NCI-H345 treated with DMSO at 0.1 percent for 48 hours (cell line): Measurements from ENCODE around the gene CPSF4L.
"Not testable (repeated sequence)": the region's sequence is repeated elsewhere in the genome, so short reads cannot be mapped to it uniquely, and the experiment has no call there.

ENCODE experiments used
- DNase-seq: peaks from one replicate; lab custom pipeline; 2025; ENCODE audit not compliant: unreplicated experiment; lab: John Stamatoyannopoulos, UW

The CPSF4L gene, protein sequence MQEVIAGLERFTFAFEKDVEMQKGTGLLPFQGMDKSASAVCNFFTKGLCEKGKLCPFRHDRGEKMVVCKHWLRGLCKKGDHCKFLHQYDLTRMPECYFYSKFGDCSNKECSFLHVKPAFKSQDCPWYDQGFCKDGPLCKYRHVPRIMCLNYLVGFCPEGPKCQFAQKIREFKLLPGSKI

DNA sequence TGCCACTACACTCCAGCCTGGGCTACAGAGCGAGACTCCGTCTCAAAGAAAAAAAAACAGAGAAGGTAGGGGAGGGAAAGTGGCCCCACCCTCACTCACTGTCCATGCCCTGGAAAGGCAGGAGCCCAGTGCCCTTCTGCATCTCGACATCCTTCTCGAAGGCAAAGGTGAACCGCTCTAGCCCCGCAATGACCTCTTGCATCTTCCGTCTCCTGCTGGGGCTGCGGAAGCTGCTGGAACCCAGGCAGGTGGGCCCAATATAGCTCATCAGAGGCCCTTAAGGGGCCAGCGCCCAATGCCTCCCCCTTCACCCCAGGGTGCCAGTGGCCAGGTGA, at the start of gene CPSF4L:
Gene CPSF4L, minus strand, starts transcription at position 264 of the 335 bp plus-strand sequence. Its CDS starts 62 bp downstream, at position 202.
- no peak for DNase-seq

DNA sequence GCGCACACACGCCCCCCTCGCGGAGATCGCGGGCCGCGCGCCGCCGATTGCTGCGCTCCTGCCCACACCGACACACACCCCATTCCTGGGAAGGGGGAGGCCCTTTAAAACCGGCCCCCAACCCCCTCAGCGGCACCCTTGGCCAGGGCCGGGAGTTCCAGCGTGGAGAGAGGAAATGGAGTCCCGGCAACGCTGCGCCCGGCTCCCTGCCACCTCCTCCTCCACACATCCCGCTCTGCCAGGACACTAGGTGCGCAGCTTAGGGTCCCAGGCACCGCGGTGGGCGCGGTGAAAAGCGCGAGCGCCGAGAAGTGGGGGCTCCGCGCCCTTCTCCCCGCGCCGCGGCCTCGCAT, 49.7 kb upstream of the CPSF4L start:
- DNase-seq = no peak

DNA sequence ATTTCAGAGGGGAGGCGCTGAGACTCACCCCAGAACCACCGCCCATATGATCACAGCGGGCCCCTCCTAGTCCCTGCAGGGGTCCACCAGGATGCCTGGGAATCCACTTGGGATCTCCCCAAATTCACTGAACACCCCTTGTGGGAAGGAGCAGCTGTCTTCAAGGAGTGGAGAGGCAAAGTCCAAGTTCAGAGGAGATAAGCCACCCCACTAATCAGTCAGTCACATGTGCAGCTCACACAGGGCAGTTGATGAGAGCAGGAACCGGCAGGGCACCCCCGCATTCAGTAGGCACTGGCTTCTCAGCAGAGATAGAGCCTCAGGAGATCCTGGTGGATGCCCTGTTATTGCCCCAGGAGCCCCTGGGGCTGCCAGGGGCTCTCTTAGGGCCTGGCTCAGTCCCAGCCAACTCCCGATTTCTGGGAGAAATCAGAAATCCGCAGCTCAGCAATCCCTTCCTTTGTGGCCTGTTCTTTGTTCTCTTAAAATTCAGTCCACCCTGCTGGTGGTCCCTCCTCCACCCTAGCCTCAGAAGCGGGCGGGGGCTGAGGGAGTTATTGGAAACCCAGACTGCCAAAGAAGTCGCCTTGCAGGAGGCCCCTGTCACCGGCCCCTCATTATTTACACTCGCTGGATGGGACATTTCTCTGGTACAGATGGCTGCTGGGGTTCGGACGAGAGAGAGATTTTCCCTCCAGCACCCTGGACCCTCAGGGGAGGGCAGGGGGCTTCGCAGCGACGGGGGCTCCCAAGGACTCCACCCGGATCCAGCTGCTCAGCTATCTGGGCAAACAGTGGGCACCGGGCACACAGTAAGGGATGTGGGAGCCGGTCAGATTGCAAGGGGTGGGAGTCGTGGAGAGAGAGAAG, 48.3 kb upstream of the CPSF4L start:
- DNase-seq = no peak

DNA sequence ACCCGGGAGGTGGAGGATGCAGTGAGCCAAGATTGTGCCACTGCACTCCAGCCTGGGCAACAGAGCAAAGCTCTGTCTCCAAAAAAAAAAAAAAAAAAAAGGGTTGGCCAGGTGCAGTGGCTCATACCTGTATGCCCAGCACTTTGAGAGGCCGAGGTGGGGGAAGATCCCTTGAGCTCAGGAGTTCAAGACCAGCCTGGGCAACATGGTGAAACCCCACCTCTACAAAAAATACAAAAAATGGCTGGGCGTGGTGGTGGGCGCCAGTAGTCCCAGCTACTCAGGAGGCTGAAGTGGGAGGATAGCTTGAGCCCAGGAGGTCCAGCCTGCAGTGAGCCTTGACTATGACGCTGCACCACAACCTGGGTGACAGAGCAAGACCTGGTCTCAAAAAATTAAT, 47.3 kb upstream of the CPSF4L start:
- not testable (repeated sequence) for DNase-seq

DNA sequence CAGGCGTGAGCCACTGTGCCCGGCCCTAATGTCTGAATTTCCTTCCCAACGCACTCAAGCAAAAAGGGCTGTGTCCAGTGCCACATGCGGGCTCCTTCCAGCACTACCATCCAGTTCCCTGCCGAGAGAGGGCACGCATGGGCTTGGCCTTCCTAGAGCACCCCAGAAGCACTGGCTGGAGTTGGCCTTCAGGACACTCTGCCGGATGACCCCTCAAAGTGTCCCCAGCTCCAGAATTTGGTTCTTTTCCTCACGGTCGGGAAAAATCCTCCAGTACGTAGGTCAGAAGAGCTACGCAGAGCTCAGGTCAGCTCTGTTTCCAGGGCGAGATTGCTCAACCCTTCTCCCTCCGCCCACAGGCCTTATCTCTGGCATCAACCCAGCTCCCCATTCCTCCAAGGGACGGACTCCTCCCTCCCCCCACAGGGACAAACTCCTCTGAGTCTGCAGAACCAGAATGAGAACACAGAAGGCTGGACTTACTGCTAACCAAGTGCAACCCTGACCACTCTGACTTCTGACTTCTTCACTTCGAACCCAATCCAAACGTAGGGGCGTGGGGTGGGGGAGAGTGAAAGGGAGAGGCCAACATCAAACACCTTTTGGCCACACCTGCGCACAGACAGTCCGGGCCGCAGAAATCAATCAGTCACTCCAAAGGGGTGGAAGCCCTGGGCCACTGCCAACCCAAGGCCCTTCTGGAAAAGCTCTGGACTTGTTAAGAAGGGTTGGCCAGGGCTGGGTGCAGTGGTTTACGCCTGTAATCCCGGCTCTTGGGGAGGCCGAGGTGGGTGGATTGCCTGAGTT, 46.5 kb upstream of the CPSF4L start:
- DNase-seq = no peak

DNA sequence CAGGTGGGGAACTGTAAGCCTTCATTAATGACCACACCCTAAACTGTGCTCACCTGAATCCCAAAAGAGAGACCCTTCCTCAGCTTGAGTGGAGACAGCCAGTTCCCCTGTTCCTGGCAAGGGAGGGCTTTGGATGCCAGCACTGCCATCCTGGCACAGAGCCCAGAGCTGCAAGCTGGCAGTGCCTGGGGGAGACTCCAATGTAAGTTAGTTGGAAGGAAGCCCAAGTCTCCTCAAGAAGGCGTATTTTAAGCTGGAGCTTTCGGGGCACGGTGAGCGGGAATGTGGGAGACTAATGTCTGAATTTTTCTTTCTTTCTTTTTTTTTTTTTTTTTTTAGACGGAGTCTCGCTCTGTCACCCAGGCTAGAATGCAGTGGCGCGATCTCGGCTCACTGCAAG, 45.5 kb upstream of the CPSF4L start:
- DNase-seq = no peak

DNA sequence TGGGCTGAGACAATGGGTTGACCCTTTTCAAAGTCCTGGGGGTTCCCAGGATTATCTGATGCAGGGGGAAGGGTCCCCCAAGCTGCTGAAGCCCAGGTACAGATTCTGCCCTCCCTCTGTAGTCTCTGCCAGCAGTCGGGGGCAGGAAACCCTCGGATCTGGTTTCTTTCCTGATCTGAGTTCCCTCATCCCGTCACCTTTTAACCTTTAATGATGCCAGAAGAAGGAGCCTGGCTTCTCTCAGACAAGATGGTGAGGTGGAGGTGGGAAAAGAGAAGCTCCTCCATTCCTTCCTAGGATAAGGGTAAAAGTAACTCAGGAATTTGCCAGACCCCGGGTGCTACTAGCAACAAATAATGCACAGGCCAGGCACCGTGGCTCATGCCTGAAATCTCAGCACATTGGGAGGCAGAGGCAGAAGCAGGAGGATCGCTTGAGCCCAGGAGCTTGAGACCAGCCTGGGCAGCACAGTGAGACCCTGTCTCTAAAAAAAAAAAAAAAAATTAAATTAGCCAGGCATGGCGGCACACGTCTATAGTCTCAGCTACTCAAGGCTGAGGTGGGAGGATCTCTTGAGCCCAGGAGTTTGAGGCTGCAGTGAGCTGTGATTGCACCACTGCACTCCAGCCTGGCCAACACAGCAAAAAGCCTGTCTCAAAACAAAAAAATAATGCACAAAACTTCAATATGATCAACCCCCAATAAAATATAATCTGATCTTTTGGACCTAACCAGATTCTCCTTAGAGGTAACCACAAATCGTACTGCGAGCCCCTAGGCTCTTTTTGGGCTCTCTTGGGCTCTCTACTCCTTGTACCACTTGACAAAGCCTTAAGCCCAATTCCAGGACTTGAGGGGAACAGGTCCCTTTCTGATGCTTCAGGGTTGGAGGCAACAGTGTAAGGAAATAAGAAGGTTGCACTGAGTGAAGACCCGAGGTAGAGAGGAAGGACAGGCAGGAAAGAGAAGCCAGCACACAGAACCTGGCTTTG, 44.5 kb upstream of the CPSF4L start:
- DNase-seq = no peak

DNA sequence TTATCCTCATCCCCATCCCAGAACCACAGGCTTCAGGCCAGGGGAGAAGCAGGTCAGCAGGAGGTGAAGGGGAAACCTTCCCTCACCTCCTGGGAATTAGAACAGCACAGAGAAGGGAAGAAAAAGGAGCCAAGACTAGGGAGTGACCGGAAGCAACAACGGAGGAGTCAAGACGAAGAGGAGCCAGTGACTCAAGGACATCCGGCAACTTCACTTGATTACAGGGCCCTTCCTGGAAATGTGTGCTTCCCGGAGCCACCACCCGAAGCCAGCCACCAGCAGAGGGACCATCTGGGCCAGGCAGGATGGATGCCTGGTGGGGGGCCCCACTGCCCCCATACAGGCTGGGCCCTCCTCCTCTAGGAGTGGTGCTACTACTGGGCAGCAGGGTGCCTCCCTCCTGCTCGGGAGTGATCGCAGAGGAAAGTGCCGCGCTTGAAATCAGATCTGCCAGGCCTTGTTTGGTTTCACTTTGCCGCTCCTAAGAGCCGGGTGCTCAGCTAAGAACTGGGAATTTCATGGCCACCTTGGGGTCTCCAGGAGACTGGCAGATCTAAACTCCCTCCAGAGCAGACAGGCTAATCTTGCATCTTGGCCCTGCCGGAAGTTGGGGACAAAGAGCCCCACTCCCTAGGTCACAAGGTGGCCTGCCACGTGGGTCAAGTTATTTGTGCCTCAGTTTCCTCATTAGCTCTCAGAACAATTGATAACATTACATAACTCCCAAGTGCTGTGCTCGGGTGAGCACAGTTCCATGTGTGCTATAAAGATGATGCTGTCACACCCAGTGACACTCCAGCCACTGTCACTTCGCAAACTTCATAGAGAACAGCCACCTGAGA, 43.5 kb upstream of the CPSF4L start:
- peak; percentile 87 for DNase-seq

DNA sequence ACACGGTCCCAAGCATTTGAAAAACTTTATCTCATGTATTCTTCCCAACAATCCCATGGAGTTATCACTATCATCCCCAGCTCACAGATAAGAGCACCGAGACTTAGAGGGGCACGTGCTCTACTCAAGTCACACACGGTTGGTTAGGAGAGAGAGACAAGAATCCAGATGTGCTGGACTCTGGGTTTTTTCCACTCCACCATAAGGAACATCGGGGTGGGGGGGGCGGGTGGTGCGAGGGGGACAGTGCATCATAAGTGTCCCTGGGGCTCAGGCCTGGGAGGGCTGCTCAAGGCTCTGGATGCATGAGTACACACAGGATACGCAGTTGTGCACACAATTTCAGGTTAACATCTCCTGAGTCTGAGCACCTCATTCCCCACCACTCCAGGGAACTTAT, 42.8 kb upstream of the CPSF4L start:
- DNase-seq = no peak

DNA sequence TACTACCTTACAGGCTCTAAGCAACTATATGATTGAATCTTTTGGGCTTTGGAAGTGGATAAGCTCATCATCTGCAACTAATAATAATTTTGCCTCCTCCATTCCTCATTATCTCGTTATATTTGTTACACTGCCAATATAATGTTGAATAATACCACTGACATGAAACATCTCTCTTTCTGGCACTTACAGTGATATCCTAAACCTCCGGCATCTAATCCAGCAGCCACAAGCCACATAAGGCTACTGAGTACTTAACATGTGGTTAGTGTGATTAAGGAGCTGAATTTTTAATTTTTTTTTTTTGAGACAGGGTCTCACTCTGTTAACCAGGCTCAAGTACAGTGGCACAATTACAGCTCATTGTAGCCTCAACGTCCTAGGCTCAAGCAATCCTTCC, 40.5 kb upstream of the CPSF4L start:
- no peak for DNase-seq

DNA sequence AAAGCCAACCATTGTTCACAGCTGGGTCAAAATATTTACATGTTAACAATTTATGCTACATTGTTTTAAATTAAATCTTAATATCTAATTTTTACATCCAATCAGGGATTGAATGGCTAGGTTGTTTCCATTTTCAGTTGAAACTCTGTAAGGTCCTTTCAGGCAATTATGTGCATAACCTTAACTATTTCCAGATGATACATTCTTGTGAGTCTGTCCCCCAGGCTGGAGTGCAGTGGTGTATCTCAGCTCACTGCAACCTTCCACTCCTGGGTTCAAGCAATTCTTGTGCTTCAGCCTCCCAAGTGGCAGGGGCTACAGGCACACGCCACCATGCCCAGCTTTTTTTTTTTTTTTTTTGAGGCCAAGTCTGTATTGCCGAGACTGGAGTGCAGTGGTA, 39.7 kb upstream of the CPSF4L start:
- DNase-seq = no peak

DNA sequence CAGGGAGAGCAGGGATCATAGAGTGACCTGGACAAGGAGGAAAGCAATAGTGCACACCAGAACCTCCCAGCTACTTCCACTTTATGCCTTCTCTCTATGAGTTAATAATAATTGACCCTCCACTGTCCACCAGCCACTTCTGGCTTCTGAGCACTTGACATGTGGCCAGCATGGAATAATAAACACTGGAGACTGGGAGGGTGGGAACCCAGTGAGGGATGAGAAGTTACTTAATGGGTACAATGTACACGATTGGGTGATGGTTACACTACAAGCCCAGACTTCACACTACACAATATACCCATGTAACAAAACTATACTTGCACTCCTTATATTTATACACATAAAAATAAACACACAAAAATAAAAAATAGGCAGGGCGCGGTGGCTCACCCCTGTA, 38.7 kb upstream of the CPSF4L start:
- DNase-seq = no peak

DNA sequence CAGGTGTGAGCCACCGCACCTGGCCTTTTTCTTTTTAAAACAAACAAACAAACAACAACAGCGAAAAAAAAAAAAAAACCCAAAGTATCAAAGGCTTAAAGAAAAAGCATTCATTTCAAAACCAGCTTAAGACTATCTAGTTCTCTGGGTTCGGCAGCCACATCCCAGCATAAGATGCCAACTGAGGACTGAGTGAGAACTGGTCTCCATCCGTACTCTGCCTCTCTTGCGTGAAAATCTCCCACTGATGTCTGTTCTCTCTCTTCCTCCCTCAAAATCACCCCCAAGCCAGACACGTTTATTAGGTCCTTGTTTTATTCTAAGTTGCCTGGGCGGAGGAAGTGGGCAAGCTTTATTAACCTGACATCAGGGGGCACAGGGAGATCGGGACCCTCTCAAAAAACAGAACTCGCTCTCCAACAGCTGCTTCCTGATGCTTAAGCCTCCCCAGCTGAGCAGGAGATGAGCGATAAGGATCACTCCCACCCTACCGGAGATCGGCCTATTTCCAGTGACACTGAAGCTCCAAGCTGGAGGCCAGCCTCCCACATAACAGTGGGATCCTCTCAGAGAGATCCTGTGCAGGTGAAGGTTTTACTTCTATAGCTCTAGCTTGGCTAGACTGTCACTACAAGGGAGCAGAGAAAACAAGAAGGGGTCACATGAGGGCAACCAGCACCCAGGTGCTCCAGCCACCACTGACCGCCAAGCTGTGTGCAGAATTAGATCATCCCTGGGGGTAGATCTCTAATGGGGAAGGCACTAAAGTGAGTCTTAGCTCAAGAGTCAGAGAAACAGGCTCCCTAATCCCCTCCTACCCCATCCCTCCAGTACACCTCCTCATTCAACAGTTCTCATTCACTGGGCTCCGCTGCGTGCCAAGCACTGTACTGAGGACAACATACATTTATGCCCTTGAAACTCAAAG, 36.5 kb upstream of the CPSF4L start:
- no peak for DNase-seq

DNA sequence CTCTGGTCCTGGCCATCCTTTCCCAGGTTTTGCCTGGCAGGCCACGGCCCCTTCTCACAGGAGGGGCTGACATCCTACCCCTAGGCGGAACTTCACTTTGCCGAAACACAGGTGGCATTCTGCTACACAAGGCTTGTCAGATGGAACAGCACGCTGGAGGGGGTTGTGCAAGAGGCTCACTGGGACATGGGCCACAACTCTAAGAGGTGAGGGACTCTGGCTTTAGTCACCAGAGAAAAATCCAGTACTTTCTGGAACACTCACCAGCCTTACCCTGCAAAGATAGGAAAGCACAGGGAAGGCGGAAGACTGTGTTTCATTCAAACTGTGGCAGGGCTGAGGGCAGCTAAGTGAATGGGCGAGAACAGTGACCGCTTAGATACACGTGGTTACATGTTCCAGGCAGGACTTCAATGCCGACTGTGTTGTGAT, 31.8 kb upstream of the CPSF4L start:
- no peak for DNase-seq

DNA sequence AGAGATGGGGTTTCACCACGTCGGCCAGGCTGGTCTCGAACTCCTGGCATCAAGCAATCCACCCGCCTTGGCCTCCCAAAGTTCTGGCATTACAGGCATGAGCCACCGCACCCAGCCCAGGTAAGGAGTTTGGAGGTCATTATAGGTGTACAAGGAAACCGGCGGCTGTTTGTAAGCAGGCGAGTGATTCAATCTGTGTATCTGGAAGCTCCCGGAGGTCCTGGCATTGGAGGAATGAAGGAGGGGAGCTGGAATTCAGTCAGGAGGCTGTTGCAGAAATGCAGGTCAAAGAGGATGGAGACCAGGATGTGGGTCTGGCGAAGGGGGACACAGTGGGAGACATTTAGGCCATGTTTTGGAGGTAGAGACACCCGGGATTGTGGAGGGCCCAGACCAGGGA, 31.4 kb upstream of the CPSF4L start:
- no peak for DNase-seq

DNA sequence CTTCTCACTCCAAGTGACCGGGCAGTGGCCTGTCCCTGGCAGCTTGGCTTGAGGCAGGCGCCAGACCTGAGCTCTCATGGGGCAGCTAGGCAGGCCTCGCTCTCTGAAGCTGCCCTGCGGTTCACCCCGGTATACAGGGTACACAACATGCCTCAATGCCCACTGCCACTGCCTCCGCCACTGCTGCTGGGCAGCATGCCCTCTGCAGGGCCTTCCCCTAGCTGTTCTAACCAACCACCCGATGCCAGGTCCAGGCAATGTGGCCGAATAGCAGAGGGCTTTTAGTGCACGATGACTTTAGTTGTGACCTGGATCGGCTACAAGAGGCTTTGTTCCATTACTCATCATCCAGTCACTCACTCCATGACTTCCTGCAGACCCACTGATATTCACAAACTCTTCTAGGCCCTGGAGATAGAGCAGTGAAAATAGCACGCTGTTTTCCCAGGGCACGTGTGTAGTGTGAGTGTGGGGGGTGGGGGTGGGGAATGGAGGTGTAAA, 30.4 kb upstream of the CPSF4L start:
- DNase-seq = no peak

DNA sequence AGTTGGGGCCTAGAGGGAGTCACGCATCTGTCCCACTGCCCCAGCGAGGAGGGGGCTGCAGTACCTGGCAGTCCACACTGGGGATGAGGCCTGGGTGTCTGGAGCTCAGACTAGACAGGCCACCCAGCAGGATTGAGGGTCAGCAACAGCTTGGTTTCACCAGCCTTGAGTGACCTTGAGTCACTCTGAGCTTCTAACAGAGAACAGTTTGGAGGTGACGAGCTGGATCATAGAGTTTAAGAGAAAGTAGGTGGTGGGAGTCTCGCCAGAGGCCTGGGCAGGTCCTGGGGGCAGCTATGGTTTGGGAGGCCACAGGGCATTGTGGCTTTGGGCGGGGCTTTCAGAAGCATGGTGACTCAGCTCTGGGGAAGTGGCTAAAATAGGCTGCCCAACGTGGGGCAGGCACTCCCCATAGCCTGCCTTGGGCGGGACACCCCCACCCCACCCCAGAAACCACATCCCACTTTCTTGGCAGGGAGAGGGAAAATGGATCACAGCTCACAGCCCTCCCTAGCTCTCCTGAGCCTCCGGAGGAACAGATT, 29.7 kb upstream of the CPSF4L start:
- DNase-seq = no peak
